ENCODE measurements around the gene GPRC5B. TPM values are rescaled to one million over a fixed set of nuclear protein-coding genes. Genes with fewer than 3 reads are reported as not detected.

The GPRC5B gene
- total and polyA plus RNA-seq, 3 donors from 2014 or later: 144 to 303 (median 195) TPM

GRCh38 chr16:19859603-19860002 lies 25.0 kb downstream of the GPRC5B start:
- H3K27ac ChIP-seq: no peak overlapping the region

GRCh38 chr16:19859166-19859565 lies 25.5 kb downstream of the GPRC5B start:
- Histone ChIP-seq H3K27ac (no peak overlapping the region), H3K36me3 (ENCODE audit: low read depth, missing control alignments) (no peaks in the 10 kb centered on the region), H3K4me1 (peaks cover 2% of the 10 kb centered on the region), H3K9me3 (no peaks in the 10 kb centered on the region), H3K4me3 (no peak overlapping the region), H3K27me3 (no peaks in the 10 kb centered on the region)
- intact Hi-C loops (cut with DNase I; ENCODE audit: low total_unique reads): no loop called here
- no peak for DNase-seq
- TF ChIP-seq, protein P1, sequence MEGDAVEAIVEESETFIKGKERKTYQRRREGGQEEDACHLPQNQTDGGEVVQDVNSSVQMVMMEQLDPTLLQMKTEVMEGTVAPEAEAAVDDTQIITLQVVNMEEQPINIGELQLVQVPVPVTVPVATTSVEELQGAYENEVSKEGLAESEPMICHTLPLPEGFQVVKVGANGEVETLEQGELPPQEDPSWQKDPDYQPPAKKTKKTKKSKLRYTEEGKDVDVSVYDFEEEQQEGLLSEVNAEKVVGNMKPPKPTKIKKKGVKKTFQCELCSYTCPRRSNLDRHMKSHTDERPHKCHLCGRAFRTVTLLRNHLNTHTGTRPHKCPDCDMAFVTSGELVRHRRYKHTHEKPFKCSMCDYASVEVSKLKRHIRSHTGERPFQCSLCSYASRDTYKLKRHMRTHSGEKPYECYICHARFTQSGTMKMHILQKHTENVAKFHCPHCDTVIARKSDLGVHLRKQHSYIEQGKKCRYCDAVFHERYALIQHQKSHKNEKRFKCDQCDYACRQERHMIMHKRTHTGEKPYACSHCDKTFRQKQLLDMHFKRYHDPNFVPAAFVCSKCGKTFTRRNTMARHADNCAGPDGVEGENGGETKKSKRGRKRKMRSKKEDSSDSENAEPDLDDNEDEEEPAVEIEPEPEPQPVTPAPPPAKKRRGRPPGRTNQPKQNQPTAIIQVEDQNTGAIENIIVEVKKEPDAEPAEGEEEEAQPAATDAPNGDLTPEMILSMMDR (IDR thresholded peaks at IDR 0.05): no peak
- no peak for TF ChIP-seq POLR2A (IDR thresholded peaks at IDR 0.05)
- 66 to 75% methylated on average over 9 of the region's 9 CpGs for WGBS, 2 donors

More at GRCh38 chr16:19859603-19860002, 25.0 kb downstream of the GPRC5B start:
- TF ChIP-seq POLR2A (IDR thresholded peaks at IDR 0.05): no peak
- TF ChIP-seq, protein P1 (IDR thresholded peaks at IDR 0.05): no peak
- Histone ChIP-seq H3K27me3 (no peaks in the 10 kb centered on the region), H3K4me3 (no peak overlapping the region), H3K36me3 (ENCODE audit: low read depth, missing control alignments) (no peaks in the 10 kb centered on the region), H3K9me3 (no peaks in the 10 kb centered on the region), H3K4me1 (peaks cover 6% of the 10 kb centered on the region)
- WGBS, 2 donors: 83% methylated on average over 4 of the region's 4 CpGs
- DNase-seq: no peak
- intact Hi-C loops (cut with DNase I; ENCODE audit: low total_unique reads): no loop called here

DNA sequence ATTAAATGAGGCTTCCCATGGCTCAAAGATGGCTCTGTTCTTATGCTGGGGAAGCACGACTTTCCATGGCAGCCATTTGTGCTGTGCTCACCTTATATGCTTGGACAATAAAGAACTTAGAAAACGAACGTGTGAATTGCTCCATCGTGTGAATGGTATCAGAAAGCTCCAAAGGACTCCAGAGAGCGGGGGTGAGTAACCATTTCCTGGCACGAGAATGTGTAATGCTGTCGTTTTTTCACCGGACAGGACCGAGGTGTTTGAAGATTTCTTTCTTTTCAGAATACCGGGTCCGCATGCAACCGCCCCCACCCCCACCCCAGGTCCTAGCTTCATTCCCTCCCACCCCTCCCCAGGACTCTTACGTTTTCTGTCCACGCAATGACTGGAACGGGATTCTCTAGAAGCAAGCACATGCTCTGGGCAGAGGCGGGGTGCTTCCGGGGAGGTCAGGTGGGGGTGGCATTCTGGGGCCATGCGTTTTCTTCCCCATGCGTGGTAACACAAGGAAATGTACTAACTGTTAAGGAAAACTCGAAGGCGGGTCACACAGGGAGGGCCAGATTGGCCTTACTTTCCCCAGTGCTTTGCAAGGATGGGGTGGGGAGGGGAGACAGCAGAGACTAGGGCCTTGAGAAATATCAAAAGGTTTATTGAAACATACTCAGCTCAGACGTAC lies 26.2 kb downstream of the GPRC5B start:
- Histone ChIP-seq H3K9me3 (no peaks in the 10 kb centered on the region), H3K27me3 (no peaks in the 10 kb centered on the region), H3K4me1 (no peaks in the 10 kb centered on the region), H3K4me3 (no peak overlapping the region), H3K27ac (no peak overlapping the region), H3K36me3 (ENCODE audit: low read depth, missing control alignments) (no peaks in the 10 kb centered on the region)
- TF ChIP-seq POLR2A (IDR thresholded peaks at IDR 0.05): no peak
- TF ChIP-seq, protein P1 (IDR thresholded peaks at IDR 0.05): no peak
- DNase-seq: no peak
- 52 to 56% methylated on average over 19 to 22 of the region's 22 CpGs for WGBS, 2 donors
- intact Hi-C loops (cut with DNase I; ENCODE audit: low total_unique reads): no loop called here

- no peak overlapping the region for H3K27ac ChIP-seq
- intact Hi-C loops (cut with DNase I; ENCODE audit: low total_unique reads): no loop called here
- no peaks in the 10 kb centered on the region for H3K4me1 ChIP-seq
- no peaks in the 10 kb centered on the region for H3K9me3 ChIP-seq
- no peaks in the 10 kb centered on the region for H3K27me3 ChIP-seq
- no peak overlapping the region for H3K4me3 ChIP-seq
- no peaks in the 10 kb centered on the region for H3K36me3 ChIP-seq (ENCODE audit: low read depth, missing control alignments)
- DNase-seq: no peak
- 65 to 68% methylated on average over 16 of the region's 16 CpGs for whole genome bisulfite sequencing, 2 donors
- TF ChIP-seq POLR2A (IDR thresholded peaks at IDR 0.05): no peak
- TF ChIP-seq, protein P1 (IDR thresholded peaks at IDR 0.05): no peak
Observed at GRCh38 chr16:19857593-19858339, 26.9 kb downstream of the GPRC5B start.
